Mesendoderm (in vitro differentiated cells): ENCODE results near the gene SEC24D.

Experiments used
- DNase-seq: peaks from one replicate; pipeline ENCODE4 v3.0.0; 2013
- H2AK5ac ChIP-seq: 2 replicates; pipeline ENCODE4 v1.6.1; 2013; ENCODE audit warnings: low read length, inconsistent platforms
- H2BK120ac ChIP-seq: 2 replicates; pipeline ENCODE4 v1.6.1; 2013; ENCODE audit warnings: low read depth, mild to moderate bottlenecking, low read length, moderate library complexity, mixed read lengths
- H2BK15ac ChIP-seq: replicated peaks from 2 replicates; pipeline ENCODE4 v1.6.1; 2013; ENCODE audit warnings: low read depth, mild to moderate bottlenecking, moderate library complexity
- H2BK5ac ChIP-seq: 2 replicates; pipeline ENCODE4 v1.6.1; 2013; ENCODE audit warnings: low read length, inconsistent platforms
- H3K18ac ChIP-seq: 2 replicates; pipeline ENCODE4 v1.6.1; 2013; ENCODE audit warnings: mild to moderate bottlenecking, low read length, mixed read lengths
- H3K23ac ChIP-seq: one replicate; pipeline ENCODE4 v1.6.1; 2013; ENCODE audit warnings: low read length
- H3K27ac ChIP-seq: 2 replicates; pipeline ENCODE4 v1.5.1; 2013; ENCODE audit warnings: low read depth, mild to moderate bottlenecking, inconsistent platforms, low read length, moderate library complexity
- H3K27me3 ChIP-seq: 2 replicates; pipeline ENCODE4 v1.6.1; 2013; ENCODE audit warnings: low read length, control low read depth, mild to moderate bottlenecking, inconsistent platforms; ENCODE audit not compliant: insufficient read depth, poor library complexity
- H3K36me3 ChIP-seq: 2 replicates; pipeline ENCODE4 v1.6.1; 2013; ENCODE audit warnings: low read length, inconsistent platforms; ENCODE audit not compliant: control insufficient read depth, insufficient read depth
- H3K4ac ChIP-seq: one replicate; pipeline ENCODE4 v1.6.1; 2013; ENCODE audit warnings: low read depth, mild to moderate bottlenecking, low read length, moderate library complexity
- H3K4me1 ChIP-seq: 2 replicates; pipeline ENCODE4 v1.6.1; 2013; ENCODE audit warnings: low read depth, low read length, inconsistent platforms; ENCODE audit not compliant: control insufficient read depth
- H3K4me2 ChIP-seq: 2 replicates; pipeline ENCODE4 v1.6.1; 2013; ENCODE audit warnings: low read length
- H3K4me3 ChIP-seq: 2 replicates; pipeline ENCODE4 v1.5.1; 2013; ENCODE audit warnings: mild to moderate bottlenecking, low read length
- H3K56ac ChIP-seq: one replicate; pipeline ENCODE4 v1.6.1; 2013; ENCODE audit warnings: low read length
- H3K79me1 ChIP-seq: 2 replicates; pipeline ENCODE4 v1.6.1; 2013; ENCODE audit warnings: low read length, inconsistent platforms
- H3K79me2 ChIP-seq: 2 replicates; pipeline ENCODE4 v1.6.1; 2013; ENCODE audit warnings: mild to moderate bottlenecking, low read length; ENCODE audit not compliant: control insufficient read depth, insufficient read depth
- H3K9ac ChIP-seq: 2 replicates; pipeline ENCODE4 v1.6.1; 2013; ENCODE audit warnings: low read length, inconsistent platforms
- H4K5ac ChIP-seq: one replicate; pipeline ENCODE4 v1.6.1; 2013; ENCODE audit warnings: low read length
- H4K8ac ChIP-seq: one replicate; pipeline ENCODE4 v1.6.1; 2013; ENCODE audit warnings: low read depth, mild to moderate bottlenecking, control low read depth, low read length, moderate library complexity
- WGBS: extraction: QIAGEN DNeasy Blood & Tissue Kit; methylation state at CpG from one replicate; pipeline ENCODE4 v1.1.7; 2013; ENCODE audit warnings: low lambda C conversion rate, missing lambda C conversion rate; ENCODE audit not compliant: insufficient coverage; ENCODE audit errors: extremely low coverage; 5-methylcytosine and 5-hydroxymethylcytosine counted together

SEC24D gene

GRCh38 chr4:118761397-118762016, 74.4 kb downstream of the SEC24D start:
- no peak overlapping the region for H3K27ac ChIP-seq
- no peaks in the 10 kb centered on the region for H3K27me3 ChIP-seq
- H3K18ac ChIP-seq, result no peak overlapping the region
- no peak overlapping the region for H4K5ac ChIP-seq
- H3K4ac ChIP-seq, result no peak overlapping the region
- H2AK5ac ChIP-seq, result no peak overlapping the region
- peaks cover 2% of the 10 kb centered on the region for H3K36me3 ChIP-seq
- H2BK15ac ChIP-seq, result no peak overlapping the region
- H3K23ac ChIP-seq, result no peak overlapping the region
- H2BK120ac ChIP-seq, result no peak overlapping the region
- no peak overlapping the region for H3K4me3 ChIP-seq
- no peak overlapping the region for H2BK5ac ChIP-seq
- no peak for DNase-seq
- no CpG with 5 or more reads among the region's 2 CpGs for WGBS
- no peaks in the 10 kb centered on the region for H3K79me2 ChIP-seq
- no peak overlapping the region for H3K56ac ChIP-seq
- no peak overlapping the region for H4K8ac ChIP-seq
- no peaks in the 10 kb centered on the region for H3K79me1 ChIP-seq
- H3K4me2 ChIP-seq, result no peak overlapping the region
- H3K4me1 ChIP-seq, result no peaks in the 10 kb centered on the region
- no peak overlapping the region for H3K9ac ChIP-seq

GRCh38 chr4:118760493-118760892, 75.4 kb downstream of the SEC24D start:
- Histone ChIP-seq H3K9ac (no peak overlapping the region), H3K23ac (no peak overlapping the region), H2BK5ac (no peak overlapping the region), H3K4ac (no peak overlapping the region), H2BK15ac (no peak overlapping the region), H3K27me3 (no peaks in the 10 kb centered on the region), H3K4me3 (no peak overlapping the region), H3K36me3 (peaks cover 2% of the 10 kb centered on the region), H3K18ac (no peak overlapping the region), H3K27ac (no peak overlapping the region), H3K4me1 (no peaks in the 10 kb centered on the region), H3K4me2 (no peak overlapping the region), H2BK120ac (no peak overlapping the region), H4K8ac (no peak overlapping the region), H3K56ac (no peak overlapping the region), H4K5ac (no peak overlapping the region), H3K79me1 (no peaks in the 10 kb centered on the region), H2AK5ac (no peak overlapping the region), H3K79me2 (no peaks in the 10 kb centered on the region)
- WGBS, result no CpG with 5 or more reads among the region's 5 CpGs
- DNase-seq, result no peak

DNA sequence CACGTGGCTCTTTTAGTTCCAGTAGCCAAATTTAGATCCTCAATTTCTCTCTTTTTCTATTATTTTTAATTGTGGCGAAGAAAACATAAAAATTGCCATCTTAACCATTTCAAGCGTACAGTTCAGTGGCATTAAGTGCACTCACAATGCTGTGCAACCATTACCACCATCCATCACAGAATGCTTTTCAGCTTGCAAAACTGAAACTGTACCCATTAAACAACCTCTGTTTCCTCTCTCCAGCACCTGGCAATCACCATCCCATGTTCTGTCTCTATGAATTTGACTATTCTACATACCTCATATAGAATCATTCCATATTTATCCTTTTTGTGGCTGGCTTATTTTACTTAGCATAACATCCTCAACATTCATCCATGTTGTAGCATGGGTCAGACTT, 75.8 kb downstream of the SEC24D start:
- H4K8ac ChIP-seq, result no peak overlapping the region
- DNase-seq, result no peak
- H3K18ac ChIP-seq, result no peak overlapping the region
- H3K4ac ChIP-seq, result no peak overlapping the region
- no peaks in the 10 kb centered on the region for H3K27me3 ChIP-seq
- H4K5ac ChIP-seq, result no peak overlapping the region
- H3K79me2 ChIP-seq, result no peaks in the 10 kb centered on the region
- H3K36me3 ChIP-seq, result peaks cover 2% of the 10 kb centered on the region
- H3K79me1 ChIP-seq, result no peaks in the 10 kb centered on the region
- no peaks in the 10 kb centered on the region for H3K4me1 ChIP-seq
- H3K4me3 ChIP-seq, result no peak overlapping the region
- no peak overlapping the region for H3K9ac ChIP-seq
- H3K27ac ChIP-seq, result no peak overlapping the region
- no peak overlapping the region for H3K23ac ChIP-seq
- H2AK5ac ChIP-seq, result no peak overlapping the region
- no peak overlapping the region for H2BK5ac ChIP-seq
- no peak overlapping the region for H2BK15ac ChIP-seq
- WGBS, result no CpG with 5 or more reads among the region's 3 CpGs
- no peak overlapping the region for H2BK120ac ChIP-seq
- H3K56ac ChIP-seq, result no peak overlapping the region
- H3K4me2 ChIP-seq, result no peak overlapping the region

DNA sequence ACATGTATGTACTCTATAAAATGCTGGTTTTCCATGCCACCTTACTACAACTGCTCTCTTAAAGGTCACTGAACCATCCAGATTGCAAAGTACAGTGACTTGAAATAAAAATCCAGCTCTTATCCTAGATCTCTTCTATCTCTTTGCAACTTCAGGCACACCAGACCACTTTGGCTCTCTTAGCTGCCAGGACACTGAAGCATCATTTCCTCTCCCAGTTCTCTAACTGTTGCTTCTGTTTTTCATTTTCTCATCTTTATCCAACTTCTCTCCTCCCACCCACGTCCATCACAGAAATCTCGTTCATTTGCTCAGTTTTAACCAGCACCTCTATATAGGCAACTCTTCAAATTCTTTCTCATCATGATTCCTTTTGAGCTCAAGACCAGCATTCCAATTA, 76.4 kb downstream of the SEC24D start:
- H3K9ac ChIP-seq, result no peak overlapping the region
- H3K27me3 ChIP-seq, result no peaks in the 10 kb centered on the region
- no peak overlapping the region for H3K56ac ChIP-seq
- WGBS, result 100% methylated on average over 2 of the region's 2 CpGs
- H2BK5ac ChIP-seq, result no peak overlapping the region
- no peak overlapping the region for H2BK15ac ChIP-seq
- no peak overlapping the region for H3K4ac ChIP-seq
- H3K4me3 ChIP-seq, result no peak overlapping the region
- no peak overlapping the region for H4K8ac ChIP-seq
- no peak overlapping the region for H2AK5ac ChIP-seq
- H3K4me1 ChIP-seq, result no peaks in the 10 kb centered on the region
- H3K79me2 ChIP-seq, result no peaks in the 10 kb centered on the region
- peaks cover 2% of the 10 kb centered on the region for H3K36me3 ChIP-seq
- H3K27ac ChIP-seq, result no peak overlapping the region
- H3K23ac ChIP-seq, result no peak overlapping the region
- H3K4me2 ChIP-seq, result no peak overlapping the region
- no peak overlapping the region for H3K18ac ChIP-seq
- no peak for DNase-seq
- H4K5ac ChIP-seq, result no peak overlapping the region
- no peak overlapping the region for H2BK120ac ChIP-seq
- no peaks in the 10 kb centered on the region for H3K79me1 ChIP-seq

DNA sequence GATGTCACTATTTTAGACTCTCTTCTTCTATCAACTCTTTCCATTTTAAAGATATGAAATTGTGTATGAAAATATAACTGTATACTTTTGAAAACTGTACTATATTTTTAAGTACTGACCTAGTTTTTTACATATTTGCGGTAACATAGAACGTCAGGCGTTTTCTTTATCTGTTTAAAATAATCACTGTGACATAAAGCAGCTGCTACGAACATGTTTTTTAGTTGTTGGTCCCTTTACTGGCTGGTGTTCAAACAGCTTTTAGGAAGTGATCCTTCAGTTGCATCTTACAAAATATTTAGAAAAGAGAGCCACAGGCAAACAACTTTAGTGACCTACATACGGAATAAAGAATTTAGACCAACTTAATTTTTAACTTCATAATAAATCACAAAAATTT, 77.6 kb downstream of the SEC24D start:
- Histone ChIP-seq H3K4me1 (no peaks in the 10 kb centered on the region), H3K4me2 (no peak overlapping the region), H3K36me3 (no peaks in the 10 kb centered on the region), H3K23ac (no peak overlapping the region), H2BK5ac (no peak overlapping the region), H4K5ac (no peak overlapping the region), H3K56ac (no peak overlapping the region), H3K27me3 (no peaks in the 10 kb centered on the region), H3K9ac (no peak overlapping the region), H2BK120ac (no peak overlapping the region), H3K27ac (no peak overlapping the region), H4K8ac (no peak overlapping the region), H3K4ac (no peak overlapping the region), H3K18ac (no peak overlapping the region), H3K4me3 (no peak overlapping the region), H2AK5ac (no peak overlapping the region), H2BK15ac (no peak overlapping the region), H3K79me1 (no peaks in the 10 kb centered on the region), H3K79me2 (no peaks in the 10 kb centered on the region)
- WGBS, result 100% methylated on average over 1 of the region's 5 CpGs
- DNase-seq, result no peak

DNA sequence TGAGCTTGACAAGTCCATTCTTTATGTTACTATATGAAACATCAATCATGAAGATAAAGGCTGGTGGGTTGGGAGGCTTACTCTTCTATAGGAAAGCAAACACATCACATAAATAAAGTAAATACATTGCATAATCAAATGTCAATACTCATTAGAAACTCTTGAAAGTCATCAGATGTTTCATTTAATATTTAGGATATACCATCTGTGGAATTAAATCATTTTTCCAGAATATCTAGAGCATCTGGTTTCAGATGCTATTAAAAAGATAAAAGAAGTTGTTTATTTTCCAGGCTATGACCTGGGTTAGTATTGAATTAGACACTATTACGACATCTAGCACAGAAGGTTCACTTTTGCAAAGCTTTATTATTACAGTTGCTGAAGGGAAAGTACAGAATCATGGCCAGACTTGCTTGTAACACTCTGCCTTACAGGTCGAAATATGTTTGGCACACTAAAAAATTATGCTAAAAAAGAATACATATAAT, 78.1 kb downstream of the SEC24D start:
- H3K79me2 ChIP-seq, result no peaks in the 10 kb centered on the region
- no peaks in the 10 kb centered on the region for H3K27me3 ChIP-seq
- H3K56ac ChIP-seq, result no peak overlapping the region
- H3K27ac ChIP-seq, result no peak overlapping the region
- no peak overlapping the region for H3K4me2 ChIP-seq
- H3K79me1 ChIP-seq, result no peaks in the 10 kb centered on the region
- H3K18ac ChIP-seq, result no peak overlapping the region
- H2AK5ac ChIP-seq, result no peak overlapping the region
- H2BK120ac ChIP-seq, result no peak overlapping the region
- no CpG with 5 or more reads among the region's 2 CpGs for WGBS
- H4K8ac ChIP-seq, result no peak overlapping the region
- H4K5ac ChIP-seq, result no peak overlapping the region
- H3K4ac ChIP-seq, result no peak overlapping the region
- H3K9ac ChIP-seq, result no peak overlapping the region
- H2BK15ac ChIP-seq, result no peak overlapping the region
- H3K36me3 ChIP-seq, result no peaks in the 10 kb centered on the region
- no peak overlapping the region for H2BK5ac ChIP-seq
- DNase-seq, result no peak
- no peaks in the 10 kb centered on the region for H3K4me1 ChIP-seq
- H3K23ac ChIP-seq, result no peak overlapping the region
- H3K4me3 ChIP-seq, result no peak overlapping the region
